ENCODE measurements around the gene TFEB. TPM values are rescaled to one million over a fixed set of nuclear protein-coding genes. Genes with fewer than 3 reads are reported as not detected.

The TFEB gene
- total and polyA plus RNA-seq, 4 donors = 1.1 to 6.2 (median 3.8) TPM

DNA sequence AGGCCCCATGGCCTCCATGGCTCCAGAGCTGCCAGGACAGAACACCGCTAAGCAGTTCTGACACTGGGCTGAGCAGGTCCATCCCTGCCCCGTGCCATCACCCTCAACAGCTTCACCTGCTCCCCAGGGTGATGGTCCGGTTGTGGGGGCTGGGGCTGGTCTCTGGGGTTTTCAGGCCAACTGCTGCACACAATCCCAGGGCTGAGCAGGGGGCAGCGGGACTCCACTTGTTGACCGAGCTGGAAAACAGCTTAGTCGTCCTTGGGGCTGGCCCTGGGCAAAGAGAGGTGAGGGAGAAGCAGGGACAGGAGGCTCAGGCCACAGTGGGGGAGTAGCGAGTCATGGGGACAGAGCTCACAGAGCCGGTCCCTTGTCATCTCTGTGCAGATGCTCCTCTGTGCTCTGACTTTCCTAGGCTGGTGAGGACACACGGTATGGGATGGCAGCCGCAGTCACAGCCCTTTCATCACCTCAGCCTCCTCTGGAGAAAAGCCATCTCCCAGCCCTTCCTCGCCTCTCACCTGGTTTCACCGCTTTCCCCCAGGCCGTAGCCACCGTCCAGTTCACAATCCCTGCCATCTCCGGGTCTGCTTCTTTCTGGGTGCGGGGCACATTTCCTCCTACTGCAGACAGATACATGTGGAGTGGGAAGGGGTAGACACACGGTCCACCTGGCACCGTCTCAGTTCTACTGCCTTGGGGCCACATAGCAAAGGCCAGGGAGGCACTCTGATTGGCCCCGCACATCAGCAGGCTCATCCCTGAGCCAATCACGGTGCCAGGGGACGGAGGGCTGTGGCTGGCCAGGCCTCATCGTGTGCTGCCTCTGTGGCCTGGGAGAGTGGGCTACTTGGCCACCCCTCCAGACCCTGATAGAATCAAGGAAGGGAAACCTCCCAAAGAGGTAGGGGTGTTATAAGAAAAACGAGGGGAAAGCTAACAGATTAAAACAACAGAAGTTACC, 78.0 kb downstream of the TFEB start:
- Histone ChIP-seq H3K9me3 (ENCODE audit: control insufficient read depth in 4 of 4, low read length in 3 of 4) (no peaks in the 10 kb centered on the region), H3K27ac (ENCODE audit: low read depth in 1 of 2, low read length in 2 of 2) (no peak overlapping the region), H3K9ac (ENCODE audit: low read depth in 1 of 2, low read length in 2 of 2) (no peak overlapping the region), H3K27me3 (ENCODE audit: control insufficient read depth in 4 of 4, insufficient read depth in 4 of 4, low read length in 3 of 4) (no peaks in the 10 kb centered on the region), H3K4me1 (ENCODE audit: control insufficient read depth in 4 of 4, insufficient read depth in 4 of 4, low read length in 3 of 4) (no peaks in the 10 kb centered on the region), H3K4me3 (ENCODE audit: low read depth in 1 of 3, low read length in 3 of 3) (no peak overlapping the region), H3K36me3 (ENCODE audit: control insufficient read depth in 4 of 4, insufficient read depth in 3 of 4, low read depth in 1 of 4, low read length in 3 of 4) (no peaks in the 10 kb centered on the region)
- TF ChIP-seq NR2F2 (IDR thresholded peaks at IDR 0.05) (no peak), GABPA (IDR thresholded peaks at IDR 0.05 in 1 of 2, conservative IDR thresholded peaks at IDR 0.05 in 1 of 2) (no peak), RXRA (IDR thresholded peaks at IDR 0.05) (no peak), SP1 (IDR thresholded peaks at IDR 0.05) (no peak)
- TF ChIP-seq, protein P1, sequence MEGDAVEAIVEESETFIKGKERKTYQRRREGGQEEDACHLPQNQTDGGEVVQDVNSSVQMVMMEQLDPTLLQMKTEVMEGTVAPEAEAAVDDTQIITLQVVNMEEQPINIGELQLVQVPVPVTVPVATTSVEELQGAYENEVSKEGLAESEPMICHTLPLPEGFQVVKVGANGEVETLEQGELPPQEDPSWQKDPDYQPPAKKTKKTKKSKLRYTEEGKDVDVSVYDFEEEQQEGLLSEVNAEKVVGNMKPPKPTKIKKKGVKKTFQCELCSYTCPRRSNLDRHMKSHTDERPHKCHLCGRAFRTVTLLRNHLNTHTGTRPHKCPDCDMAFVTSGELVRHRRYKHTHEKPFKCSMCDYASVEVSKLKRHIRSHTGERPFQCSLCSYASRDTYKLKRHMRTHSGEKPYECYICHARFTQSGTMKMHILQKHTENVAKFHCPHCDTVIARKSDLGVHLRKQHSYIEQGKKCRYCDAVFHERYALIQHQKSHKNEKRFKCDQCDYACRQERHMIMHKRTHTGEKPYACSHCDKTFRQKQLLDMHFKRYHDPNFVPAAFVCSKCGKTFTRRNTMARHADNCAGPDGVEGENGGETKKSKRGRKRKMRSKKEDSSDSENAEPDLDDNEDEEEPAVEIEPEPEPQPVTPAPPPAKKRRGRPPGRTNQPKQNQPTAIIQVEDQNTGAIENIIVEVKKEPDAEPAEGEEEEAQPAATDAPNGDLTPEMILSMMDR (IDR thresholded peaks at IDR 0.05; ENCODE audit: low read depth, low read length, missing input control) = no peak
- 81% methylated on average over 23 of the region's 23 CpGs for WGBS
- no peak for DNase-seq (ENCODE audit: low spot score)

DNA sequence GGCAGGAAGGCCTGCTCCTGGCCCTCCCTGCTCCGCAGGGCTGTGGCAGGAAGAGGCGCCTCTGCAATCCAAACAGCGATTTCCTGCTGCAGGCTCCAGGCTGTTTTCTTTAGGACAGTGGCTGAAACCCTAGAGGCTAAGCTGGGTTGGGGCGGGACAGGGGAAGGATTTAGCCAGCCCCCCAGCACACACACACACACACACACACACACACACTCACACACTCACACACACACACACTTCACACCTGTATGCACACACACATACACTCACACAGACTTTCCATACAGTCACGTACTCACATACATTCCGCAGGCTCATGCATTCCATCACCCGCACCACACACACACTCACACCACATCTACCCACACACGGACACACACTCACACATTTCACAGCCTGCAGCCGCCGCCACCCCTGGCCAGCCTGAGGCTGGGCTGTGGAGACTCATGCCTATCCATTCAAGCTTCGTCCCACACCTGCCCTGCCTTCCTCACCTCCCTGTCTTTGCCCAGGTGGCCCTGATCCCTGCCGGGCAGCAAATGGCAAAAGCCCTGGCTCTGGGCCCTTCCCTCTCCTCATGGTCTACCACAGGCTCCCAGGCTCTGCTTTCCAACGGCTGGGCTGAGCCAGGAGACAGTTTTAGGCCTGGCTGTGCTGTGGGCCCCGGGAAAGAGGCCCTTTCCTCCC, 79.3 kb downstream of the TFEB start:
- 63% methylated on average over 14 of the region's 14 CpGs for WGBS
- H3K36me3 ChIP-seq (ENCODE audit: control insufficient read depth in 4 of 4, insufficient read depth in 3 of 4, low read depth in 1 of 4, low read length in 3 of 4) = no peaks in the 10 kb centered on the region
- H3K9ac ChIP-seq (ENCODE audit: low read depth in 1 of 2, low read length in 2 of 2) = no peak overlapping the region
- no peaks in the 10 kb centered on the region for H3K9me3 ChIP-seq (ENCODE audit: control insufficient read depth in 4 of 4, low read length in 3 of 4)
- H3K27me3 ChIP-seq (ENCODE audit: control insufficient read depth in 4 of 4, insufficient read depth in 4 of 4, low read length in 3 of 4) = no peaks in the 10 kb centered on the region
- H3K4me1 ChIP-seq (ENCODE audit: control insufficient read depth in 4 of 4, insufficient read depth in 4 of 4, low read length in 3 of 4) = no peaks in the 10 kb centered on the region
- TF ChIP-seq HNF4A (conservative IDR thresholded peaks at IDR 0.05) (no peak), RXRA (IDR thresholded peaks at IDR 0.05) (no peak), YY1 (IDR thresholded peaks at IDR 0.05) (no peak), FOXA2 (IDR thresholded peaks at IDR 0.05) (no peak), TAF1 (conservative IDR thresholded peaks at IDR 0.05) (no peak), GABPA (IDR thresholded peaks at IDR 0.05 in 1 of 2, conservative IDR thresholded peaks at IDR 0.05 in 1 of 2) (no peak), EGR1 (IDR thresholded peaks at IDR 0.05; ENCODE audit: low read depth in 2 of 2) (no peak)
- TF ChIP-seq, protein P2, sequence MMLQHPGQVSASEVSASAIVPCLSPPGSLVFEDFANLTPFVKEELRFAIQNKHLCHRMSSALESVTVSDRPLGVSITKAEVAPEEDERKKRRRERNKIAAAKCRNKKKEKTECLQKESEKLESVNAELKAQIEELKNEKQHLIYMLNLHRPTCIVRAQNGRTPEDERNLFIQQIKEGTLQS (IDR thresholded peaks at IDR 0.05) = no peak
- TF ChIP-seq, protein P3, sequence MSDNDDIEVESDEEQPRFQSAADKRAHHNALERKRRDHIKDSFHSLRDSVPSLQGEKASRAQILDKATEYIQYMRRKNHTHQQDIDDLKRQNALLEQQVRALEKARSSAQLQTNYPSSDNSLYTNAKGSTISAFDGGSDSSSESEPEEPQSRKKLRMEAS (IDR thresholded peaks at IDR 0.05) = no peak
- TF ChIP-seq, protein P4, sequence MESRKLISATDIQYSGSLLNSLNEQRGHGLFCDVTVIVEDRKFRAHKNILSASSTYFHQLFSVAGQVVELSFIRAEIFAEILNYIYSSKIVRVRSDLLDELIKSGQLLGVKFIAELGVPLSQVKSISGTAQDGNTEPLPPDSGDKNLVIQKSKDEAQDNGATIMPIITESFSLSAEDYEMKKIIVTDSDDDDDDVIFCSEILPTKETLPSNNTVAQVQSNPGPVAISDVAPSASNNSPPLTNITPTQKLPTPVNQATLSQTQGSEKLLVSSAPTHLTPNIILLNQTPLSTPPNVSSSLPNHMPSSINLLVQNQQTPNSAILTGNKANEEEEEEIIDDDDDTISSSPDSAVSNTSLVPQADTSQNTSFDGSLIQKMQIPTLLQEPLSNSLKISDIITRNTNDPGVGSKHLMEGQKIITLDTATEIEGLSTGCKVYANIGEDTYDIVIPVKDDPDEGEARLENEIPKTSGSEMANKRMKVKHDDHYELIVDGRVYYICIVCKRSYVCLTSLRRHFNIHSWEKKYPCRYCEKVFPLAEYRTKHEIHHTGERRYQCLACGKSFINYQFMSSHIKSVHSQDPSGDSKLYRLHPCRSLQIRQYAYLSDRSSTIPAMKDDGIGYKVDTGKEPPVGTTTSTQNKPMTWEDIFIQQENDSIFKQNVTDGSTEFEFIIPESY (IDR thresholded peaks at IDR 0.05) = no peak
- no peak overlapping the region for H3K4me3 ChIP-seq (ENCODE audit: low read depth in 1 of 3, low read length in 3 of 3)
- no peak for DNase-seq (ENCODE audit: low spot score)
- H3K27ac ChIP-seq (ENCODE audit: low read depth in 1 of 2, low read length in 2 of 2) = no peak overlapping the region

Data from liver (tissue), 9 donors.